Parathyroid adenoma (tissue), 2 donors: Measurements from ENCODE around the gene EXOG.

Experiments used
- H2AFZ ChIP-seq: fragments of 300-600 bp; sonication (generic); one replicate; pipeline ENCODE4 v1.7.0; 2017; ENCODE audit warnings: antibody characterized with exemption, mild to moderate bottlenecking
- H3K27ac ChIP-seq: fragments of 300-600 bp; sonication (generic); one replicate; pipeline ENCODE4 v1.7.0; 2017
- H3K27me3 ChIP-seq: fragments of 300-600 bp; sonication (generic); one replicate; pipeline ENCODE4 v1.7.0; 2017; ENCODE audit warnings: low read length; ENCODE audit not compliant: control insufficient read depth, insufficient read depth
- H3K36me3 ChIP-seq: fragments of 300-600 bp; sonication (generic); one replicate; pipeline ENCODE4 v1.7.0; 2017; ENCODE audit warnings: low read length; ENCODE audit not compliant: control insufficient read depth, insufficient read depth
- H3K4me1 ChIP-seq: fragments of 300-600 bp; sonication (generic); one replicate; pipeline ENCODE4 v1.7.0; 2017; ENCODE audit warnings: control low read depth
- H3K4me2 ChIP-seq: fragments of 300-600 bp; sonication (generic); one replicate; pipeline ENCODE4 v1.7.0; 2017; ENCODE audit warnings: low read length
- H3K4me3 ChIP-seq: fragments of 300-600 bp; sonication (generic); one replicate; pipeline ENCODE4 v1.7.0; 2017; ENCODE audit warnings: low read depth, low read length
- H3K79me2 ChIP-seq: fragments of 300-600 bp; sonication (generic); one replicate; pipeline ENCODE4 v1.7.0; 2017; ENCODE audit warnings: control low read depth
- H3K9ac ChIP-seq: fragments of 300-600 bp; sonication (generic); one replicate; pipeline ENCODE4 v1.7.0; 2017; ENCODE audit warnings: mild to moderate bottlenecking
- H3K9me3 ChIP-seq: fragments of 300-600 bp; sonication (generic); one replicate; pipeline ENCODE4 v1.7.0; 2017; ENCODE audit warnings: low read length; ENCODE audit not compliant: control insufficient read depth
- CTCF ChIP-seq: fragments of 300-600 bp; sonication (generic); IDR thresholded peaks from one replicate; pipeline ENCODE4 v1.7.0; 2017; ENCODE audit warnings: antibody characterized with exemption, mild to moderate bottlenecking
- donor health status: primary hyperparathyroidism.

Gene EXOG

GRCh38 chr3:38541806-38542205 is 45.7 kb downstream of the EXOG start:
- Histone ChIP-seq H3K4me3 (no peak overlapping the region), H3K36me3 (no peaks in the 10 kb centered on the region), H3K79me2 (no peaks in the 10 kb centered on the region), H3K4me1 (no peaks in the 10 kb centered on the region), H3K9me3 (no peaks in the 10 kb centered on the region), H3K9ac (no peak overlapping the region), H2AFZ (no peak overlapping the region), H3K27me3 (no peaks in the 10 kb centered on the region), H3K4me2 (no peak overlapping the region), H3K27ac (no peak overlapping the region)
- no peak for TF ChIP-seq CTCF

- Histone ChIP-seq H3K9ac (no peak overlapping the region), H3K36me3 (no peaks in the 10 kb centered on the region), H3K79me2 (no peaks in the 10 kb centered on the region), H3K4me3 (no peak overlapping the region), H3K9me3 (no peaks in the 10 kb centered on the region), H3K27ac (no peak overlapping the region), H2AFZ (no peak overlapping the region), H3K4me1 (no peaks in the 10 kb centered on the region), H3K4me2 (no peak overlapping the region), H3K27me3 (no peaks in the 10 kb centered on the region)
- no peak for TF ChIP-seq CTCF
Measured at GRCh38 chr3:38542401-38543298, 46.5 kb downstream of the EXOG start.

DNA sequence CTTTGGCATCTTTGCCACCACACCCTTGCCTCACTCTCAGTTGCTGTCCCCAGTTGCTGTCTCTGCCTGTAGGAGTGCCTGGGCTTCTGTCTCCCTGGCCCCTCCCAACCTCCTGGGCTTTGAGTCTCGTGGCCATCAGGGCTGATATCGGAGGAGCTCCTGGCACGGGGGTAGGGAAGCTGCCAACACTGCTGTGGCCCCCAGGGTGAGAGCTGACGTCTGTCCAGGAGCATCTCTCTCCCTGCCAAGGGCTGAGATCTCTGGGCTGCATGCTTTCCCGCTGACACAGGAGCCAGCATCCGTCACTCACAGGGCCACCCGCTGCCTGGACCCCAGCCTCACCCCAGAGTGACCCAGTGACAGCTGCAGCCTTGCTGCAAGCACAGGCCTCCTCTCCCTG is 47.4 kb downstream of the EXOG start:
- no peak overlapping the region for H3K9ac ChIP-seq
- no peak overlapping the region for H3K27ac ChIP-seq
- no peaks in the 10 kb centered on the region for H3K36me3 ChIP-seq
- no peaks in the 10 kb centered on the region for H3K27me3 ChIP-seq
- no peak overlapping the region for H3K4me2 ChIP-seq
- H3K79me2 ChIP-seq, result no peaks in the 10 kb centered on the region
- H3K9me3 ChIP-seq, result no peaks in the 10 kb centered on the region
- no peak overlapping the region for H3K4me3 ChIP-seq
- TF ChIP-seq CTCF, result no peak
- no peak overlapping the region for H2AFZ ChIP-seq
- no peaks in the 10 kb centered on the region for H3K4me1 ChIP-seq

DNA sequence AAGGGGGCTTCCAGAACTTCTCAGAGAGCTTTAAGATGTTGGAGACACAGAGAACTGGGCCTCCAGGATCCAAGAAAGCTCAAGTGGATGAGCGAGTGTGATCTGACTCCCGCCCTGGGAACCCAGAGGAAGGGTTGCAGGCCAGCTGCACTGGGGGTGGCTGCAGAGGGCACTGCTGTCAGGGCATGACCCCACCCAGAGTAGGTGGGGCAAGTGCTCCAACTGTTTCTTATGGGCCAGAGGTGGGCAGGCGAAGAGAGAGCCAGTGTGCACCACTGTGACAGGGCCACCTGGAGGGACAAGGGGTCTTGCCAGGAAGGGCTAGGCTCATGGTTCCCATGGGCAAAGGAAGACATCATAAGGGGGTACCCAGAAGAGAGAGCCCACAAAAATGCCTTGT is 48.8 kb downstream of the EXOG start:
- Histone ChIP-seq H3K9ac (no peak overlapping the region), H3K36me3 (no peaks in the 10 kb centered on the region), H3K27me3 (no peaks in the 10 kb centered on the region), H3K9me3 (no peaks in the 10 kb centered on the region), H3K4me1 (no peaks in the 10 kb centered on the region), H3K79me2 (no peaks in the 10 kb centered on the region), H3K4me2 (no peak overlapping the region), H2AFZ (no peak overlapping the region), H3K27ac (no peak overlapping the region), H3K4me3 (no peak overlapping the region)
- no peak for TF ChIP-seq CTCF

- no peaks in the 10 kb centered on the region for H3K36me3 ChIP-seq
- no peaks in the 10 kb centered on the region for H3K9me3 ChIP-seq
Measured at GRCh38 chr3:38545550-38545949, 49.4 kb downstream of the EXOG start.

More at GRCh38 chr3:38545550-38545949, 49.4 kb downstream of the EXOG start:
- no peak overlapping the region for H3K4me3 ChIP-seq
- no peaks in the 10 kb centered on the region for H3K27me3 ChIP-seq
- H3K27ac ChIP-seq, result no peak overlapping the region
- H3K9ac ChIP-seq, result no peak overlapping the region
- no peaks in the 10 kb centered on the region for H3K4me1 ChIP-seq
- no peak overlapping the region for H3K4me2 ChIP-seq
- no peak for TF ChIP-seq CTCF
- no peaks in the 10 kb centered on the region for H3K79me2 ChIP-seq
- H2AFZ ChIP-seq, result no peak overlapping the region
